Endothelial cell of umbilical vein (primary cell): ENCODE data around the gene TLR6. TPM values are rescaled to one million over a fixed set of nuclear protein-coding genes. Genes with fewer than 3 reads are reported as not detected.

ENCODE experiments used
- BruUV-seq: library from RNA; stranded (reverse); fragments of 400-500 nt; replicated peaks from 2 replicates; lab custom pipeline; 2021; lab: Mats Ljungman, UMichigan
- CTCF ChIA-PET: fragments of 300-600, 350-600 bp; sonication (Branson Sonifier 250); formaldehyde crosslinking; loops from one replicate; lab custom pipeline; 2021; ENCODE audit warnings: antibody characterized with exemption, inconsistent platforms; lab: Charles Lee
- POLR2A ChIA-PET: fragments of 300-600, 350-600 bp; sonication (Branson Sonifier 250); formaldehyde crosslinking; loops from one replicate; lab custom pipeline; 2021; ENCODE audit warnings: antibody characterized with exemption, inconsistent platforms; lab: Charles Lee
- DNase-seq: peaks from one replicate; pipeline ENCODE4 v3.0.0-alpha.2; 2011; ENCODE audit warnings: low read depth, low spot score
- FAIRE-seq: peaks from 2 replicates; lab custom pipeline; 2011; peaks lifted over from hg19 to GRCh38; lab: Jason Lieb, UNC
- H2AFZ ChIP-seq: 2 replicates; pipeline ENCODE4 v1.6.0; 2012; ENCODE audit warnings: low read depth, low read length, control low read depth, inconsistent platforms
- H3K27ac ChIP-seq: 2 replicates; pipeline ENCODE4 v1.5.1; 2011; ENCODE audit warnings: low read depth, mild to moderate bottlenecking, control low read depth, low read length, moderate library complexity; ENCODE audit not compliant: insufficient read depth
- H3K27me3 ChIP-seq, 2 experiments: 2 replicates each; pipeline versions ENCODE4 v1.6.0 to v1.6.1; 2011; ENCODE audit warnings: low read length in 2 of 2, mixed read lengths in 1 of 2; ENCODE audit not compliant: control insufficient read depth in 2 of 2, insufficient read depth in 2 of 2
- H3K36me3 ChIP-seq, 2 experiments: 2 replicates in 1 of 2; 3 replicates in 1 of 2; pipeline ENCODE4 v1.5.1; 2011; ENCODE audit warnings: low read length in 2 of 2, mild to moderate bottlenecking in 1 of 2, moderate library complexity in 1 of 2; ENCODE audit not compliant: control insufficient read depth in 2 of 2, insufficient read depth in 2 of 2; ENCODE audit errors: extremely low read depth in 1 of 2
- H3K4me1 ChIP-seq: 3 replicates; pipeline ENCODE4 v1.5.1; 2011; ENCODE audit warnings: mild to moderate bottlenecking, low read length; ENCODE audit not compliant: control insufficient read depth, insufficient read depth; ENCODE audit errors: extremely low read depth
- H3K4me2 ChIP-seq: 2 replicates; pipeline ENCODE4 v1.6.1; 2011; ENCODE audit warnings: low read length, control low read depth, mixed read lengths; ENCODE audit not compliant: insufficient read depth
- H3K4me3 ChIP-seq, 3 experiments: fragments of 200-600 bp in 1 of 3; sonication (generic), shearing (Covaris generic) in 1 of 3; replicated peaks in 1 of 3; 2 replicates each; pipeline ENCODE4 v1.5.1; 2011 to 2016; ENCODE audit warnings: control low read depth in 3 of 3, low read length in 3 of 3, mild to moderate bottlenecking in 2 of 3, inconsistent platforms in 1 of 3, low read depth in 1 of 3, moderate library complexity in 1 of 3; ENCODE audit not compliant: insufficient read depth in 1 of 3
- H3K79me2 ChIP-seq: 2 replicates; pipeline ENCODE4 v1.6.0; 2012; ENCODE audit warnings: low read length, inconsistent platforms; ENCODE audit not compliant: control insufficient read depth, insufficient read depth
- H3K9ac ChIP-seq: replicated peaks from 2 replicates; pipeline ENCODE3; 2011; ENCODE audit warnings: low read length, control low read depth; ENCODE audit not compliant: insufficient read depth; ENCODE audit errors: extremely low read depth
- H3K9me1 ChIP-seq: replicated peaks from 3 replicates; pipeline ENCODE4 v1.6.0; 2011; ENCODE audit warnings: mild to moderate bottlenecking, low read length; ENCODE audit not compliant: control insufficient read depth, insufficient read depth; ENCODE audit errors: extremely low read depth
- H3K9me3 ChIP-seq: replicated peaks from 2 replicates; pipeline ENCODE4 v1.5.1; 2012; ENCODE audit warnings: low read length, inconsistent platforms; ENCODE audit not compliant: control insufficient read depth, insufficient read depth
- H4K20me1 ChIP-seq: replicated peaks from 2 replicates; pipeline ENCODE3; 2011; ENCODE audit warnings: mild to moderate bottlenecking, low read length; ENCODE audit not compliant: control insufficient read depth, insufficient read depth; ENCODE audit errors: extremely low read depth
- EZH2 ChIP-seq: IDR thresholded peaks from 2 replicates; pipeline ENCODE4 v1.6.1; 2012; ENCODE audit warnings: borderline replicate concordance, low read depth, mild to moderate bottlenecking, moderate library complexity, low read length, inconsistent platforms; ENCODE audit not compliant: severe bottlenecking
- FOS ChIP-seq: IDR thresholded peaks from 2 replicates; pipeline ENCODE4 v1.6.1; 2011; ENCODE audit warnings: mild to moderate bottlenecking, low read length, moderate library complexity, borderline replicate concordance; ENCODE audit not compliant: insufficient read depth
- GATA2 ChIP-seq: IDR thresholded peaks from 2 replicates; pipeline ENCODE4 v1.7.0; 2011; ENCODE audit warnings: low read depth, mild to moderate bottlenecking, moderate library complexity, mixed read lengths, low read length; ENCODE audit not compliant: insufficient read length, insufficient read depth
- JUN ChIP-seq: IDR thresholded peaks from 2 replicates; pipeline ENCODE4 v1.6.1; 2011; ENCODE audit warnings: borderline replicate concordance, low read depth; ENCODE audit not compliant: insufficient read length, insufficient read depth
- MYC ChIP-seq: IDR thresholded peaks from one replicate; pipeline ENCODE4 v1.6.1; 2011; ENCODE audit warnings: mild to moderate bottlenecking, low read depth, low read length
- POLR2A ChIP-seq: IDR thresholded peaks from 2 replicates; pipeline ENCODE4 v1.6.1; 2012; ENCODE audit warnings: low read depth, mild to moderate bottlenecking, control low read depth, low read length
- POLR2AphosphoS5 ChIP-seq: IDR thresholded peaks from 2 replicates; pipeline ENCODE4 v1.6.1; 2012; ENCODE audit warnings: low read depth, mild to moderate bottlenecking, control low read depth, low read length, moderate library complexity; ENCODE audit not compliant: insufficient read depth
- dilution Hi-C: fragments of 300-500 bp; cut with MboI; formaldehyde crosslinking; loops from one replicate; pipeline ENCODE4 v1.15.0; 2019; ENCODE audit warnings: low sequenced_read_pairs; ENCODE audit not compliant: extremely low pct_ligation_motif_present
- intact Hi-C: fragments of 100-400 bp; cut with micrococcal nuclease; formaldehyde crosslinking; loops from one replicate; pipeline ENCODE4 v1.10.0; 2022
- polyA plus RNA-seq, 4 experiments: library from polyadenylated mRNA; depleted of rRNA in 3 of 4; stranded (reverse) in 3 of 4; unstranded in 1 of 4; fragments of >200 nt; gene quantifications; 2 replicates each; pipeline versions ENCODE4 v1.2.1 to v1.2.3, GENCODE V29; 2011 to 2012; ENCODE audit warnings: missing spikeins in 1 of 4
- total RNA-seq: library from RNA; stranded (reverse); gene quantifications from 2 replicates; pipeline ENCODE4 v1.2.3, GENCODE V29; 2021
- TF ChIP-seq, protein P1 (sequence below): IDR thresholded peaks from 2 replicates; pipeline ENCODE4 v1.6.1; 2011; ENCODE audit not compliant: insufficient read depth, insufficient read length
- TF ChIP-seq, protein P2 (sequence below), 2 donors: IDR thresholded peaks; 1 replicate in 1 of 2; 2 replicates in 1 of 2; pipeline ENCODE4 v1.5.1; 2011; ENCODE audit warnings: low read length in 2 of 2, mild to moderate bottlenecking in 2 of 2, moderate library complexity in 2 of 2, control low read depth in 1 of 2, inconsistent platforms in 1 of 2, low read depth in 1 of 2; ENCODE audit not compliant: insufficient read depth in 1 of 2; ENCODE audit errors: extremely low read depth in 1 of 2

TLR6 gene
- total and polyA plus RNA-seq, 2 donors (not counting 3 experiments of a cell fraction or from before 2014, with no cell fraction given), result 0.19 to 1.7 TPM

DNA sequence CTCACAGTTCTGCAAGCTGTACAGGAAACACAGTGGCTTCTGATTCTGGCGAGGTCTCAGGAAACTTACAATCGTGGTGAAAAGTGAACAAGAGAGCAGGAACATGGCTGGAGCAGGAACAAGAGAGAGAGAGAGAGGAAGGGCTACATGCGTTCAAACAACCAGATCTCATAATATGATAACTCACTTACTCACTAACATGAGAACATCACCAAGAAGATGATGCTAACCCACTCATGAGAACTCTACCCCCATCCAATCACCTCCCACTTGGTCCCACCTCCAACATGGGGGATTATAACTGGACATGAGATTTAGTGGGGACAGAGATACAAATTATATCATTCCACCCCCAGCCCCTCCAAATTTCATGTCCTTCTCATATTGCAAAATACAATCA, 42.2 kb downstream of the TLR6 start:
- POLR2A ChIA-PET, result no interaction called here
- Histone ChIP-seq H3K4me3 (no peak overlapping the region), H2AFZ (no peak overlapping the region), H4K20me1 (no peaks in the 10 kb centered on the region), H3K9me1 (no peaks in the 10 kb centered on the region), H3K9ac (no peak overlapping the region), H3K79me2 (no peaks in the 10 kb centered on the region), H3K4me2 (no peak overlapping the region), H3K36me3 (no peaks in the 10 kb centered on the region), H3K4me1 (no peaks in the 10 kb centered on the region), H3K27ac (no peak overlapping the region), H3K27me3 (peaks cover 12 to 14% of the 10 kb centered on the region in 2 experiments), H3K9me3 (no peaks in the 10 kb centered on the region)
- dilution Hi-C loops, result no loop called here
- DNase-seq (no peak), FAIRE-seq (peak; percentile 48)
- intact Hi-C loops, result no loop called here
- TF ChIP-seq MYC (no peak), POLR2A (no peak), GATA2 (no peak), JUN (no peak), EZH2 (no peak), FOS (no peak), POLR2AphosphoS5 (no peak)
- TF ChIP-seq, protein P1, sequence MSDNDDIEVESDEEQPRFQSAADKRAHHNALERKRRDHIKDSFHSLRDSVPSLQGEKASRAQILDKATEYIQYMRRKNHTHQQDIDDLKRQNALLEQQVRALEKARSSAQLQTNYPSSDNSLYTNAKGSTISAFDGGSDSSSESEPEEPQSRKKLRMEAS, result no peak
- TF ChIP-seq, protein P2, sequence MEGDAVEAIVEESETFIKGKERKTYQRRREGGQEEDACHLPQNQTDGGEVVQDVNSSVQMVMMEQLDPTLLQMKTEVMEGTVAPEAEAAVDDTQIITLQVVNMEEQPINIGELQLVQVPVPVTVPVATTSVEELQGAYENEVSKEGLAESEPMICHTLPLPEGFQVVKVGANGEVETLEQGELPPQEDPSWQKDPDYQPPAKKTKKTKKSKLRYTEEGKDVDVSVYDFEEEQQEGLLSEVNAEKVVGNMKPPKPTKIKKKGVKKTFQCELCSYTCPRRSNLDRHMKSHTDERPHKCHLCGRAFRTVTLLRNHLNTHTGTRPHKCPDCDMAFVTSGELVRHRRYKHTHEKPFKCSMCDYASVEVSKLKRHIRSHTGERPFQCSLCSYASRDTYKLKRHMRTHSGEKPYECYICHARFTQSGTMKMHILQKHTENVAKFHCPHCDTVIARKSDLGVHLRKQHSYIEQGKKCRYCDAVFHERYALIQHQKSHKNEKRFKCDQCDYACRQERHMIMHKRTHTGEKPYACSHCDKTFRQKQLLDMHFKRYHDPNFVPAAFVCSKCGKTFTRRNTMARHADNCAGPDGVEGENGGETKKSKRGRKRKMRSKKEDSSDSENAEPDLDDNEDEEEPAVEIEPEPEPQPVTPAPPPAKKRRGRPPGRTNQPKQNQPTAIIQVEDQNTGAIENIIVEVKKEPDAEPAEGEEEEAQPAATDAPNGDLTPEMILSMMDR (IDR thresholded peaks at IDR 0.05; ENCODE audit: extremely low read depth in 1 of 2, insufficient read depth in 1 of 2, low read depth in 1 of 2, low read length in 2 of 2), result no peak
- CTCF ChIA-PET, result interaction anchor here (1.4 kb wide), 1 partner anchor 10 kb away, joined by 3 read pairs; the partner anchor contains the start of gene TLR1
- BruUV-seq, result no TSS peak
